ENCODE measurements around the gene DLG2.

DLG2 gene

DNA sequence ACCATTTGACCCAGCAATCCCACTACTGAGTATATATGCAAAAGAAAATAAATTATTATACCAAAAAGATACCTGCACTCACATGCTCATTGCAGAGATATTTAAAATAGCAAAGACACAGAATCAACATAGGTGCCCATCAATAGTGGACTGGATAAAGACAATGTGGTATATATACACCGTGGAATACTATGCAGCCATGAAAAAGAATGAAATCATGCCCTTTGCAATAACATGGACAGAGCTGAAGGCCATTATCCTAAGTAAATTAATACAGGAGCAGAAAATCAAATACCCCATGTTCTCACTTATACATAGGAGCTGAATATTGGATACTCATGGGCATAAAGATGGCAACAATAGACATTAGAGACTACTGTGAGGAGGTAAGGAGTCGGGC, 68.7 kb downstream of the DLG2 start:
- 100% methylated on average over 1 of the region's 2 CpGs for WGBS
- Histone ChIP-seq H3K14ac (ENCODE audit: low read length in 2 of 2) (no peak overlapping the region), H3K9me3 (ENCODE audit: control insufficient read depth, low read length) (peaks cover 6% of the 10 kb centered on the region), H2AK5ac (ENCODE audit: low read length, severe bottlenecking) (no peak overlapping the region), H3K4me3 (ENCODE audit: insufficient read depth in 1 of 2, low read depth in 1 of 2, low read length in 2 of 2) (no peak overlapping the region), H2AFZ (ENCODE audit: low read depth, low read length) (no peak overlapping the region), H2BK5ac (ENCODE audit: low read depth, low read length, poor library complexity, severe bottlenecking) (no peak overlapping the region), H3K27ac (ENCODE audit: low read length, poor library complexity, severe bottlenecking) (no peak overlapping the region), H3K9ac (ENCODE audit: low read length) (no peak overlapping the region), H3K36me3 (ENCODE audit: control insufficient read depth in 1 of 2, insufficient read depth in 2 of 2, low read depth in 1 of 2, low read length in 2 of 2) (no peaks in the 10 kb centered on the region), H3K4me1 (ENCODE audit: control insufficient read depth, insufficient read depth, low read depth, low read length) (no peaks in the 10 kb centered on the region), H3K79me1 (replicated peaks; ENCODE audit: low read length, poor library complexity, severe bottlenecking) (no peaks in the 10 kb centered on the region), H4K91ac (ENCODE audit: low read length) (no peak overlapping the region), H2BK12ac (ENCODE audit: low read length in 2 of 2) (no peak overlapping the region), H3K23ac (ENCODE audit: low read length in 2 of 2) (no peak overlapping the region), H3K4ac (ENCODE audit: low read depth in 1 of 2, low read length in 2 of 2) (no peak overlapping the region), H2BK15ac (ENCODE audit: low read depth, poor library complexity, severe bottlenecking) (no peak overlapping the region), H2BK120ac (ENCODE audit: low read depth, low read length) (no peak overlapping the region), H3K4me2 (ENCODE audit: low read length, poor library complexity, severe bottlenecking) (no peak overlapping the region), H3K18ac (ENCODE audit: low read depth in 1 of 2, low read length in 2 of 2) (no peak overlapping the region), H3K27me3 (ENCODE audit: control insufficient read depth in 1 of 2, insufficient read depth in 1 of 2, low read length in 2 of 2) (no peaks in the 10 kb centered on the region), H4K8ac (ENCODE audit: low read length) (no peak overlapping the region)
- DNase-seq = no peak

DNA sequence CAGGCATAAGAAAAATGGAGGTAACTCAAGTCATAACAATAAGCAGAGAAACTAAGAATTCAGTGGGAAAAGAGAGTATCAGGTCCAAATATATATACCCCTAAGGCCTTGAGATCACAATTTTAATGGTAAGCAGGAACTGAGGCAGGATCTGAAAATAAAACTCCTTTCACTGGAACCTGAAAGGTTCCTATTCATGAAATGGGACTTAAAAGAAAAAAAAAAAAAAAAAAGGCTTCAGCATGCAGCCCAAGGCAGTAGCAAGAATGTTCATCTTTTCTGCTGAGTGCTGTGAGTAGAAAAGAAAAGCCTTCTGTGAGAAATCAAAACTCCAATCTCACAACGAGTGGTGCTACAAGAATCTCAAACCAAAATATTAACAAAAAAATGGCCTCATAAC, 75.3 kb downstream of the DLG2 start:
- Histone ChIP-seq H3K4me1 (ENCODE audit: control insufficient read depth, insufficient read depth, low read depth, low read length) (no peaks in the 10 kb centered on the region), H3K4me3 (ENCODE audit: insufficient read depth in 1 of 2, low read depth in 1 of 2, low read length in 2 of 2) (no peak overlapping the region), H3K23ac (ENCODE audit: low read length in 2 of 2) (no peak overlapping the region), H3K9ac (ENCODE audit: low read length) (no peak overlapping the region), H4K91ac (ENCODE audit: low read length) (no peak overlapping the region), H2BK12ac (ENCODE audit: low read length in 2 of 2) (no peak overlapping the region), H4K8ac (ENCODE audit: low read length) (no peak overlapping the region), H2BK120ac (ENCODE audit: low read depth, low read length) (no peak overlapping the region), H3K36me3 (ENCODE audit: control insufficient read depth in 1 of 2, insufficient read depth in 2 of 2, low read depth in 1 of 2, low read length in 2 of 2) (no peaks in the 10 kb centered on the region), H3K27ac (ENCODE audit: low read length, poor library complexity, severe bottlenecking) (no peak overlapping the region), H3K9me3 (ENCODE audit: control insufficient read depth, low read length) (no peaks in the 10 kb centered on the region), H2AFZ (ENCODE audit: low read depth, low read length) (no peak overlapping the region), H3K79me1 (replicated peaks; ENCODE audit: low read length, poor library complexity, severe bottlenecking) (no peaks in the 10 kb centered on the region), H2AK5ac (ENCODE audit: low read length, severe bottlenecking) (no peak overlapping the region), H3K4ac (ENCODE audit: low read depth in 1 of 2, low read length in 2 of 2) (no peak overlapping the region), H2BK5ac (ENCODE audit: low read depth, low read length, poor library complexity, severe bottlenecking) (no peak overlapping the region), H3K27me3 (ENCODE audit: control insufficient read depth in 1 of 2, insufficient read depth in 1 of 2, low read length in 2 of 2) (no peaks in the 10 kb centered on the region), H3K18ac (ENCODE audit: low read depth in 1 of 2, low read length in 2 of 2) (no peak overlapping the region), H3K4me2 (ENCODE audit: low read length, poor library complexity, severe bottlenecking) (no peak overlapping the region), H3K14ac (ENCODE audit: low read length in 2 of 2) (no peak overlapping the region), H2BK15ac (ENCODE audit: low read depth, poor library complexity, severe bottlenecking) (no peak overlapping the region)
- no peak for DNase-seq
- 72% methylated on average over 1 of the region's 1 CpG for WGBS

DNA sequence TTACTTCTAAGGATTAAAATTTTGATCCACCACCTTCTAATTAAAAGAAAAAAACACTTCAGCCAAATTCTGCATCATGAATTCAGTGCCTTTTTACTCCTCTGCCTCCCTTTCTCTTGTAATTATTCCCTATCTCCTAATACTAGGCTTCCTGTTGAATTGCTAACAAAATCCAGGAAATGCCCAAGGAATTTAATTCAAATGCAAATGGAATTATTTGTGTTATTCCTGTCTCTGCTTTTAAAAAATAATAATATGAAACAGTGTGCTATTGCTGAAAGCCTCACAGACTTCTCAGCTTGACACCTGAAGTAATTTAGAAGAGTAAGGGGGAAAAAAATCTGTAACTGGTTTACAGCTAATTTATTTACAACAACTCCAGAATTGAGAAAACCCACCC, 85.5 kb downstream of the DLG2 start:
- no peaks in the 10 kb centered on the region for H3K9me3 ChIP-seq (ENCODE audit: control insufficient read depth, low read length)
- no peak overlapping the region for H2BK120ac ChIP-seq (ENCODE audit: low read depth, low read length)
- H3K27me3 ChIP-seq (ENCODE audit: control insufficient read depth in 1 of 2, insufficient read depth in 1 of 2, low read length in 2 of 2) = no peaks in the 10 kb centered on the region
- H4K91ac ChIP-seq (ENCODE audit: low read length) = no peak overlapping the region
- no peak overlapping the region for H3K4me3 ChIP-seq (ENCODE audit: insufficient read depth in 1 of 2, low read depth in 1 of 2, low read length in 2 of 2)
- no peak overlapping the region for H2AFZ ChIP-seq (ENCODE audit: low read depth, low read length)
- no peak overlapping the region for H2BK5ac ChIP-seq (ENCODE audit: low read depth, low read length, poor library complexity, severe bottlenecking)
- no peak for DNase-seq
- no peaks in the 10 kb centered on the region for H3K36me3 ChIP-seq (ENCODE audit: control insufficient read depth in 1 of 2, insufficient read depth in 2 of 2, low read depth in 1 of 2, low read length in 2 of 2)
- H3K18ac ChIP-seq (ENCODE audit: low read depth in 1 of 2, low read length in 2 of 2) = no peak overlapping the region
- H3K23ac ChIP-seq (ENCODE audit: low read length in 2 of 2) = no peak overlapping the region
- H3K4me1 ChIP-seq (ENCODE audit: control insufficient read depth, insufficient read depth, low read depth, low read length) = no peaks in the 10 kb centered on the region
- H2AK5ac ChIP-seq (ENCODE audit: low read length, severe bottlenecking) = no peak overlapping the region
- H3K4me2 ChIP-seq (ENCODE audit: low read length, poor library complexity, severe bottlenecking) = no peak overlapping the region
- no peak overlapping the region for H3K14ac ChIP-seq (ENCODE audit: low read length in 2 of 2)
- no peak overlapping the region for H3K4ac ChIP-seq (ENCODE audit: low read depth in 1 of 2, low read length in 2 of 2)
- no peak overlapping the region for H2BK15ac ChIP-seq (ENCODE audit: low read depth, poor library complexity, severe bottlenecking)
- no peaks in the 10 kb centered on the region for H3K79me1 ChIP-seq (replicated peaks; ENCODE audit: low read length, poor library complexity, severe bottlenecking)
- H4K8ac ChIP-seq (ENCODE audit: low read length) = no peak overlapping the region
- no peak overlapping the region for H3K27ac ChIP-seq (ENCODE audit: low read length, poor library complexity, severe bottlenecking)
- H2BK12ac ChIP-seq (ENCODE audit: low read length in 2 of 2) = no peak overlapping the region
- no peak overlapping the region for H3K9ac ChIP-seq (ENCODE audit: low read length)

DNA sequence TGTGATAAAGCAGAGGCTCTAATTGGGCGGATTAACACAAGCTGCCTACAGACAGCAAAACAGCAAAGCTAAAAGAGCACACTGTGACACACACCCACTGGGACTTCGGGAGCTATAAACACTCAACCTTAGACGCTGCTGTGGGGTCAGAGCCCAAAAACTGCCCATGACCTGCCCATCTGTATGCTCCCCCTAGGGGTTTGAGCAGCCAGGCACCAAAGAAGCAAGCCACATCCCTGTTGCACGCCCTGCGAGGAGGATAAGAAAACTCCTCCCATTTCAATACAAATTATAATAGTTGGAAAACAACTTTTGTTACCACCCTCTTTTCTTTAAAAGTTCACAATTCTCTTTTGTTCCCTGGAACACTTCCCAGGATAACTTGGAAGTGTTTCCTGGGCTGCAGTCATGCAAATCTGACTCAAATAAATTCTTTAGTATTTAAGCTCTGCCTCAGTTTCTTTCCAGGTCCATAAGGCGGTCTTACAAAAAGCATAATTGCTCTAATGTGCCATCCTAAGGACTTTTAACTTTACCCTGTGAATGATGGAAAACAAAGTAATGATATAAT, 86.4 kb downstream of the DLG2 start:
- no peaks in the 10 kb centered on the region for H3K27me3 ChIP-seq (ENCODE audit: control insufficient read depth in 1 of 2, insufficient read depth in 1 of 2, low read length in 2 of 2)
- H3K4me1 ChIP-seq (ENCODE audit: control insufficient read depth, insufficient read depth, low read depth, low read length) = no peaks in the 10 kb centered on the region
- no peak overlapping the region for H3K4me3 ChIP-seq (ENCODE audit: insufficient read depth in 1 of 2, low read depth in 1 of 2, low read length in 2 of 2)
- no peak overlapping the region for H3K9ac ChIP-seq (ENCODE audit: low read length)
- no peak overlapping the region for H2BK120ac ChIP-seq (ENCODE audit: low read depth, low read length)
- H3K79me1 ChIP-seq (replicated peaks; ENCODE audit: low read length, poor library complexity, severe bottlenecking) = no peaks in the 10 kb centered on the region
- no peak overlapping the region for H4K8ac ChIP-seq (ENCODE audit: low read length)
- H3K9me3 ChIP-seq (ENCODE audit: control insufficient read depth, low read length) = no peaks in the 10 kb centered on the region
- H3K4ac ChIP-seq (ENCODE audit: low read depth in 1 of 2, low read length in 2 of 2) = no peak overlapping the region
- H3K4me2 ChIP-seq (ENCODE audit: low read length, poor library complexity, severe bottlenecking) = no peak overlapping the region
- no peaks in the 10 kb centered on the region for H3K36me3 ChIP-seq (ENCODE audit: control insufficient read depth in 1 of 2, insufficient read depth in 2 of 2, low read depth in 1 of 2, low read length in 2 of 2)
- no peak overlapping the region for H2BK15ac ChIP-seq (ENCODE audit: low read depth, poor library complexity, severe bottlenecking)
- no peak overlapping the region for H3K14ac ChIP-seq (ENCODE audit: low read length in 2 of 2)
- no peak overlapping the region for H2BK12ac ChIP-seq (ENCODE audit: low read length in 2 of 2)
- no peak overlapping the region for H3K23ac ChIP-seq (ENCODE audit: low read length in 2 of 2)
- H2AK5ac ChIP-seq (ENCODE audit: low read length, severe bottlenecking) = no peak overlapping the region
- no peak for DNase-seq
- no peak overlapping the region for H2AFZ ChIP-seq (ENCODE audit: low read depth, low read length)
- H4K91ac ChIP-seq (ENCODE audit: low read length) = no peak overlapping the region
- no peak overlapping the region for H3K18ac ChIP-seq (ENCODE audit: low read depth in 1 of 2, low read length in 2 of 2)
- H2BK5ac ChIP-seq (ENCODE audit: low read depth, low read length, poor library complexity, severe bottlenecking) = no peak overlapping the region
- WGBS = 67% methylated on average over 5 of the region's 6 CpGs
- H3K27ac ChIP-seq (ENCODE audit: low read length, poor library complexity, severe bottlenecking) = no peak overlapping the region

Data from mesenchymal stem cell (in vitro differentiated cells and primary cell).